ENCODE results near the gene CBX4. TPM values are rescaled to one million over a fixed set of nuclear protein-coding genes. Genes with fewer than 3 reads are reported as not detected.

The CBX4 gene
- total and polyA plus RNA-seq, 2 of the 13 experiments (the other 11 are each of a cell fraction or from before 2014, with no cell fraction given), result 25.8 to 50.8 TPM

- TF ChIP-seq, protein P1, sequence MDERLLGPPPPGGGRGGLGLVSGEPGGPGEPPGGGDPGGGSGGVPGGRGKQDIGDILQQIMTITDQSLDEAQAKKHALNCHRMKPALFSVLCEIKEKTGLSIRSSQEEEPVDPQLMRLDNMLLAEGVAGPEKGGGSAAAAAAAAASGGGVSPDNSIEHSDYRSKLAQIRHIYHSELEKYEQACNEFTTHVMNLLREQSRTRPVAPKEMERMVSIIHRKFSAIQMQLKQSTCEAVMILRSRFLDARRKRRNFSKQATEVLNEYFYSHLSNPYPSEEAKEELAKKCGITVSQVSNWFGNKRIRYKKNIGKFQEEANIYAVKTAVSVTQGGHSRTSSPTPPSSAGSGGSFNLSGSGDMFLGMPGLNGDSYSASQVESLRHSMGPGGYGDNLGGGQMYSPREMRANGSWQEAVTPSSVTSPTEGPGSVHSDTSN (CRISPR knock-in tag; IDR thresholded peaks at IDR 0.05), result no peak
- TF ChIP-seq ZNF431 (CRISPR knock-in tag; IDR thresholded peaks at IDR 0.05; ENCODE audit: borderline replicate concordance, low read depth), result peak; percentile 81; the same call in 1 of the 2 replicates
- TF ChIP-seq, protein P2, sequence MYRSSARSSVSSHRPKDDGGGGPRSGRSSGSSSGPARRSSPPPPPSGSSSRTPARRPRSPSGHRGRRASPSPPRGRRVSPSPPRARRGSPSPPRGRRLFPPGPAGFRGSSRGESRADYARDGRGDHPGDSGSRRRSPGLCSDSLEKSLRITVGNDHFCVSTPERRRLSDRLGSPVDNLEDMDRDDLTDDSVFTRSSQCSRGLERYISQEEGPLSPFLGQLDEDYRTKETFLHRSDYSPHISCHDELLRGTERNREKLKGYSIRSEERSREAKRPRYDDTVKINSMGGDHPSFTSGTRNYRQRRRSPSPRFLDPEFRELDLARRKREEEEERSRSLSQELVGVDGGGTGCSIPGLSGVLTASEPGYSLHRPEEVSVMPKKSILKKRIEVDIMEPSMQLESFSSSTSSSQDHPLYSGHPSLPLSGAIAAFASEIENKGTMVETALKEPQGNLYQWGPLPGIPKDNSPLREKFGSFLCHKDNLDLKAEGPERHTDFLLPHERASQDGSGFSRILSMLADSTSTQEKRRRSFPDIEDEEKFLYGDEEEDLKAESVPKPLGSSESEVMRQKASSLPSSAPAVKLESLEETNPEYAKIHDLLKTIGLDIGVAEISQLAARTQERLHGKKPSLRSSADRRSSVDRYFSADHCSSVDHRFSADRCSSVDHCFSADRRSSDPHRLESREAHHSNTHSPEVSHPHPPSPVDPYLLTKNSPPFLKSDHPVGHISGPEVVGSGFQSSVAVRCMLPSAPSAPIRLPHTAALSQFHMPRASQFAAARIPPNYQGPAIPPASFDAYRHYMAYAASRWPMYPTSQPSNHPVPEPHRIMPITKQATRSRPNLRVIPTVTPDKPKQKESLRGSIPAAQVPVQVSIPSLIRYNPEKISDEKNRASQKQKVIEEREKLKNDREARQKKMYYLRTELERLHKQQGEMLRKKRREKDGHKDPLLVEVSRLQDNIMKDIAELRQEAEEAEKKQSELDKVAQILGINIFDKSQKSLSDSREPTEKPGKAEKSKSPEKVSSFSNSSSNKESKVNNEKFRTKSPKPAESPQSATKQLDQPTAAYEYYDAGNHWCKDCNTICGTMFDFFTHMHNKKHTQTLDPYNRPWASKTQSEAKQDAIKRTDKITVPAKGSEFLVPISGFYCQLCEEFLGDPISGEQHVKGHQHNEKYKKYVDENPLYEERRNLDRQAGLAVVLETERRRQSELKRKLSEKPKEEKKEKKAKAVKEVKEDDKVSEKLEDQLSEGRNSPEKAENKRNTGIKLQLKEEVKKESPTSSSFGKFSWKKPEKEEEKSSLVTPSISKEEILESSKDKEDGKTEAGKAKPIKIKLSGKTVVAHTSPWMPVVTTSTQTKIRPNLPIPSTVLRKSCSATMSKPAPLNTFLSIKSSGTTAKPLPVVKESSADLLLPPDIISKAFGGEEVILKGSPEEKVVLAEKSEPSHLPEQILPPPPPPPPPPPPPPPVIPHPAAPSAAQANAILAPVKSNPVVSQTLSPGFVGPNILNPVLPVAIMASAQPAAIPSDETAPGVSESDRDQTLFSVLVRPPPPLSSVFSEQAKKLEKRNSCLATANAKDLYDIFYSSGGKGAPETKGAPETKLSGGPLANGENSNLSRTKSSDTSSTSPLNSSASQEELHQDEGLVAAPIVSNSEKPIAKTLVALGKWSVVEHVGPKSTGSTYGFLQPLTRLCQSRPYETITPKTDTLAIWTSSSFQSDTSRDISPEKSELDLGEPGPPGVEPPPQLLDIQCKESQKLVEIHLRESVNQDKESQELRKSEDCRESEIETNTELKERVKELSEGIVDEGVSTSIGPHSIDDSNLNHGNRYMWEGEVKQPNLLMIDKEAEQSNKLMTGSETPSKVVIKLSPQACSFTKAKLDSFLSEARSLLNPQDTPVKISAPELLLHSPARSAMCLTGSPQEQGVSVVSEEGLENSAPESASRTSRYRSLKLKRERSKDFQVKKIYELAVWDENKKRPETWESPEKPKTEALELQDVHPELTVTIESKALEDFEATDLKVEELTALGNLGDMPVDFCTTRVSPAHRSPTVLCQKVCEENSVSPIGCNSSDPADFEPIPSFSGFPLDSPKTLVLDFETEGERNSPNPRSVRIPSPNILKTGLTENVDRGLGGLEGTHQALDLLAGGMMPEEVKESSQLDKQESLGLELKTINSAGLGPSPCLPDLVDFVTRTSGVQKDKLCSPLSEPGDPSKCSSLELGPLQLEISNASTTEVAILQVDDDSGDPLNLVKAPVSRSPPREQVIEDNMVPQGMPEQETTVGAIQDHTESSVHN (CRISPR knock-in tag; IDR thresholded peaks at IDR 0.05), result no peak
- no peak for TF ChIP-seq FOXA1 (IDR thresholded peaks at IDR 0.05)
- 0 out of 2 replicates have a peak, but pooled peaks have one; percentile 4 for TF ChIP-seq FOXA1 (CRISPR knock-in tag; IDR thresholded peaks at IDR 0.05)
- TF ChIP-seq DR1 (CRISPR knock-in tag; IDR thresholded peaks at IDR 0.05), result no peak; the same call in 1 of the 2 replicates
- TF ChIP-seq CAMTA2 (CRISPR knock-in tag; IDR thresholded peaks at IDR 0.05; ENCODE audit: borderline replicate concordance), result no peak
- TF ChIP-seq, protein P3, sequence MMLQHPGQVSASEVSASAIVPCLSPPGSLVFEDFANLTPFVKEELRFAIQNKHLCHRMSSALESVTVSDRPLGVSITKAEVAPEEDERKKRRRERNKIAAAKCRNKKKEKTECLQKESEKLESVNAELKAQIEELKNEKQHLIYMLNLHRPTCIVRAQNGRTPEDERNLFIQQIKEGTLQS (CRISPR knock-in tag; IDR thresholded peaks at IDR 0.05), result no peak
- no peak for TF ChIP-seq ZKSCAN8 (CRISPR knock-in tag; IDR thresholded peaks at IDR 0.05; ENCODE audit: borderline replicate concordance)
- no peak for TF ChIP-seq NPAS2 (CRISPR knock-in tag; IDR thresholded peaks at IDR 0.05; ENCODE audit: borderline replicate concordance)
- TF ChIP-seq ZBTB20 (CRISPR knock-in tag; IDR thresholded peaks at IDR 0.05; ENCODE audit: borderline replicate concordance, low read depth), result peak; percentile 65; the same call in 1 of the 2 replicates
- TF ChIP-seq, protein P4, sequence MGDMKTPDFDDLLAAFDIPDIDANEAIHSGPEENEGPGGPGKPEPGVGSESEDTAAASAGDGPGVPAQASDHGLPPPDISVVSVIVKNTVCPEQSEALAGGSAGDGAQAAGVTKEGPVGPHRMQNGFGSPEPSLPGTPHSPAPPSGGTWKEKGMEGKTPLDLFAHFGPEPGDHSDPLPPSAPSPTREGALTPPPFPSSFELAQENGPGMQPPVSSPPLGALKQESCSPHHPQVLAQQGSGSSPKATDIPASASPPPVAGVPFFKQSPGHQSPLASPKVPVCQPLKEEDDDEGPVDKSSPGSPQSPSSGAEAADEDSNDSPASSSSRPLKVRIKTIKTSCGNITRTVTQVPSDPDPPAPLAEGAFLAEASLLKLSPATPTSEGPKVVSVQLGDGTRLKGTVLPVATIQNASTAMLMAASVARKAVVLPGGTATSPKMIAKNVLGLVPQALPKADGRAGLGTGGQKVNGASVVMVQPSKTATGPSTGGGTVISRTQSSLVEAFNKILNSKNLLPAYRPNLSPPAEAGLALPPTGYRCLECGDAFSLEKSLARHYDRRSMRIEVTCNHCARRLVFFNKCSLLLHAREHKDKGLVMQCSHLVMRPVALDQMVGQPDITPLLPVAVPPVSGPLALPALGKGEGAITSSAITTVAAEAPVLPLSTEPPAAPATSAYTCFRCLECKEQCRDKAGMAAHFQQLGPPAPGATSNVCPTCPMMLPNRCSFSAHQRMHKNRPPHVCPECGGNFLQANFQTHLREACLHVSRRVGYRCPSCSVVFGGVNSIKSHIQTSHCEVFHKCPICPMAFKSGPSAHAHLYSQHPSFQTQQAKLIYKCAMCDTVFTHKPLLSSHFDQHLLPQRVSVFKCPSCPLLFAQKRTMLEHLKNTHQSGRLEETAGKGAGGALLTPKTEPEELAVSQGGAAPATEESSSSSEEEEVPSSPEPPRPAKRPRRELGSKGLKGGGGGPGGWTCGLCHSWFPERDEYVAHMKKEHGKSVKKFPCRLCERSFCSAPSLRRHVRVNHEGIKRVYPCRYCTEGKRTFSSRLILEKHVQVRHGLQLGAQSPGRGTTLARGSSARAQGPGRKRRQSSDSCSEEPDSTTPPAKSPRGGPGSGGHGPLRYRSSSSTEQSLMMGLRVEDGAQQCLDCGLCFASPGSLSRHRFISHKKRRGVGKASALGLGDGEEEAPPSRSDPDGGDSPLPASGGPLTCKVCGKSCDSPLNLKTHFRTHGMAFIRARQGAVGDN (CRISPR knock-in tag; IDR thresholded peaks at IDR 0.05), result peak; percentile 88
- TF ChIP-seq FIP1L1 (IDR thresholded peaks at IDR 0.05; ENCODE audit: borderline replicate concordance, insufficient read depth, low read depth, low read length), result no peak
- TF ChIP-seq ZZZ3 (CRISPR knock-in tag; IDR thresholded peaks at IDR 0.05; ENCODE audit: borderline replicate concordance), result 0 out of 2 replicates have a peak, but pooled peaks have one; percentile 17
- peak; percentile 53; the same call in 1 of the 2 replicates for TF ChIP-seq MIER3 (CRISPR knock-in tag; IDR thresholded peaks at IDR 0.05; ENCODE audit: borderline replicate concordance)
These were observed 8.6 kb upstream of the CBX4 start (continued) for GRCh38 chr17:79847698-79848369.
